Umbilical cord (tissue), 2 donors: ENCODE data around the gene ACSM2A. TPM values are rescaled to one million over a fixed set of nuclear protein-coding genes. Genes with fewer than 3 reads are reported as not detected.
"Not testable (repeated sequence)": the region's sequence is repeated elsewhere in the genome, so short reads cannot be mapped to it uniquely, and the experiment has no call there.

ENCODE experiments used
- DNase-seq: peaks from one replicate; pipeline ENCODE4 v3.0.0-alpha.2; 2015; ENCODE audit warnings: low spot score
- total RNA-seq: library from RNA; depleted of rRNA; stranded (reverse); fragments of >200 nt; gene quantifications from one replicate; pipeline ENCODE4 v1.2.3, GENCODE V29; 2014; ENCODE audit warnings: low replicate concordance; ENCODE audit not compliant: insufficient read depth

The ACSM2A gene
- 5.1 TPM for total RNA-seq

- not testable (repeated sequence) for DNase-seq
Observed at GRCh38 chr16:20451364-20451763, at the start of gene ACSM2A. Gene ACSM2A (plus strand): TSS chr16:20451521. CDS start chr16:20460115, 8,594 bp downstream.

- no peak for DNase-seq
Observed at GRCh38 chr16:20402651-20403050, 48.7 kb upstream of the ACSM2A start.

- DNase-seq: no peak
Observed at GRCh38 chr16:20404637-20405036, 46.7 kb upstream of the ACSM2A start, which contains the start of gene PDILT. Gene PDILT (minus strand): TSS chr16:20404737. CDS start chr16:20399300, 5,437 bp downstream.

GRCh38 chr16:20409398-20410120 lies 41.8 kb upstream of the ACSM2A start, which contains the start of gene ACSM5:
Gene ACSM5 (plus strand): TSS chr16:20409534. CDS start chr16:20411485, 1,951 bp downstream.
- DNase-seq: peak; percentile 9

- DNase-seq: peak; percentile 3
Observed at GRCh38 chr16:20410121-20410723, 41.1 kb upstream of the ACSM2A start.

- no peak for DNase-seq
Observed at GRCh38 chr16:20411055-20411454, 40.3 kb upstream of the ACSM2A start.

GRCh38 chr16:20415541-20415940 lies 35.8 kb upstream of the ACSM2A start:
- DNase-seq: no peak

GRCh38 chr16:20419093-20419492 lies 32.2 kb upstream of the ACSM2A start:
- DNase-seq: not testable (repeated sequence)

- not testable (repeated sequence) for DNase-seq
Observed at GRCh38 chr16:20421748-20422147, 29.6 kb upstream of the ACSM2A start.

GRCh38 chr16:20423772-20424128 lies 27.6 kb upstream of the ACSM2A start:
- DNase-seq: not testable (repeated sequence)

GRCh38 chr16:20424129-20424866 lies 27.0 kb upstream of the ACSM2A start:
- DNase-seq: no peak

GRCh38 chr16:20427401-20427797 lies 23.9 kb upstream of the ACSM2A start:
- not testable (repeated sequence) for DNase-seq

- DNase-seq: not testable (repeated sequence)
Observed at GRCh38 chr16:20429499-20429898, 21.8 kb upstream of the ACSM2A start.

GRCh38 chr16:20430480-20430879 lies 20.8 kb upstream of the ACSM2A start:
- DNase-seq: not testable (repeated sequence)

- DNase-seq: no peak
Observed at GRCh38 chr16:20430948-20431347, 20.4 kb upstream of the ACSM2A start.

GRCh38 chr16:20438950-20439349 lies 12.4 kb upstream of the ACSM2A start:
- not testable (repeated sequence) for DNase-seq

- DNase-seq: peak; percentile 63
Observed at GRCh38 chr16:20439820-20440231, 11.5 kb upstream of the ACSM2A start.

- DNase-seq: peak; percentile 3
Observed at GRCh38 chr16:20440731-20441130, 10.6 kb upstream of the ACSM2A start.

- peak; percentile 79 for DNase-seq
Observed at GRCh38 chr16:20441191-20441590, 10.1 kb upstream of the ACSM2A start.

GRCh38 chr16:20441859-20442258 lies 9.5 kb upstream of the ACSM2A start:
- not testable (repeated sequence) for DNase-seq

GRCh38 chr16:20446652-20447393 lies 4.5 kb upstream of the ACSM2A start:
- not testable (repeated sequence) for DNase-seq
